Upper lobe of left lung (tissue), 4 donors: ENCODE results near the gene KDM4F.

Experiments used
- CTCF ChIP-seq, 6 experiments: fragments of 450-650 bp in 4 of 6; fragments of 200-600 bp in 2 of 6; sonication (generic) in 2 of 6; IDR thresholded peaks; one replicate each; pipeline ENCODE4 v1.5.1; 2016 to 2019; ENCODE audit warnings: antibody characterized with exemption in 6 of 6
- POLR2A ChIP-seq, 4 donors: fragments of 450-650 bp; IDR thresholded peaks; one replicate each; pipeline ENCODE4 v1.5.1; 2016 to 2017; ENCODE audit warnings: antibody characterized with exemption in 4 of 4, mild to moderate bottlenecking in 2 of 4
- POLR2AphosphoS5 ChIP-seq, 2 donors: sonication (generic); formaldehyde crosslinking; IDR thresholded peaks; one replicate each; pipeline ENCODE4 v1.5.1; 2017; ENCODE audit warnings: antibody characterized with exemption in 2 of 2

DNA sequence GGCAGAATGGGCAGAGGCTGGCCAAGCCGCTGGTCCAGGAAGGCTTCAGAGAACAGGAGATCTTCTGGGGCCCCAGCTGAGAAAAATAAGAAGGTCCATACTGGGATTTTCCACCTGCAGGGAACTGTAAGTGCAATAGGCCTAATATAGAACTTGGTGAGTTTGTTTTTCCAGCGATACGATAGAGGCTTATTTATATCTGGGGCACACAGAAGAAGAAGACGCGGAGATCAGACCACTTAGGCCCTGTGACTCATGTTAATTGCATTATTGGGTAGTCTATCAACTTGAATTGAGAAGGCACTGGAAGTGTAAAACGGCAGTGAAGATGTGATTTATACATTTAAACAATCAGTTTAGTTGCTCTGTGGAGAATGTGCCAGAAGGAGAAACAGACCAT lies 9.8 kb downstream of the KDM4F start:
- TF ChIP-seq CTCF (IDR thresholded peaks at IDR 0.05) = no peak
- TF ChIP-seq POLR2AphosphoS5 (IDR thresholded peaks at IDR 0.05) = no peak
- no peak for TF ChIP-seq POLR2A (IDR thresholded peaks at IDR 0.05)
